Thyroid gland (tissue), 4 donors: Measurements from ENCODE around the gene MIEF1.

Experiments used
- CTCF ChIP-seq, 6 experiments: fragments of 200-600 bp in 3 of 6; fragments of 450-650 bp in 3 of 6; sonication (generic) in 3 of 6; IDR thresholded peaks; one replicate each; pipeline ENCODE4 v1.5.1; 2016 to 2019; ENCODE audit warnings: antibody characterized with exemption in 6 of 6, mild to moderate bottlenecking in 2 of 6, inconsistent platforms in 1 of 6, moderate library complexity in 1 of 6
- POLR2A ChIP-seq, 2 donors: fragments of 450-650 bp; IDR thresholded peaks; one replicate each; pipeline ENCODE4 v1.6.1; 2017; ENCODE audit warnings: antibody characterized with exemption in 2 of 2, mild to moderate bottlenecking in 2 of 2, moderate library complexity in 1 of 2

GRCh38 chr22:39526736-39527171 lies 24.7 kb downstream of the MIEF1 start:
- TF ChIP-seq CTCF (IDR thresholded peaks at IDR 0.05) = no peak
- no peak for TF ChIP-seq POLR2A (IDR thresholded peaks at IDR 0.05)
